Natural killer cell treated with Interleukin-12 subunit alpha and Interleukin-12 subunit beta and Interleukin-15 and Interleukin-18, amount 100 ng/mL, for 72 hours (primary cell): Measurements from ENCODE around the gene MT1B. TPM values are rescaled to one million over a fixed set of nuclear protein-coding genes. Genes with fewer than 3 reads are reported as not detected.
A peak's percentile ranks its signal among the peaks of the same experiment; 100 is the strongest.

ENCODE experiments used
- ATAC-seq, 2 donors: fragments of 150-1000 bp; cut with Tn5 transposase in 1 of 2; sonication (Bioruptor Pico), chemical (Tn5 transposase) in 1 of 2; 2 replicates each; pipeline ENCODE4 v1.10.0; 2021
- DNase-seq: peaks from one replicate; pipeline ENCODE4 v3.0.0; 2022; ENCODE audit warnings: low spot score
- H3K27ac Mint-ChIP-seq, 2 donors: 1 replicate in 1 of 2; 2 replicates in 1 of 2; pipeline ENCODE4 v1.8.0; 2022; ENCODE audit warnings: mixed read lengths in 2 of 2, mild to moderate bottlenecking in 1 of 2, moderate library complexity in 1 of 2
- H3K27me3 Mint-ChIP-seq, 2 donors: 1 replicate in 1 of 2; 2 replicates in 1 of 2; pipeline ENCODE4 v1.8.0; 2022; ENCODE audit warnings: mixed read lengths in 2 of 2
- H3K36me3 Mint-ChIP-seq: one replicate; pipeline ENCODE4 v1.8.0; 2022; ENCODE audit warnings: mixed read lengths
- H3K4me1 Mint-ChIP-seq, 2 donors: 1 replicate in 1 of 2; 2 replicates in 1 of 2; pipeline ENCODE4 v1.8.0; 2022; ENCODE audit warnings: low read depth in 2 of 2, mixed read lengths in 2 of 2, mild to moderate bottlenecking in 1 of 2
- H3K4me3 Mint-ChIP-seq: one replicate; pipeline ENCODE4 v1.8.0; 2022; ENCODE audit warnings: mixed read lengths
- H3K9me3 Mint-ChIP-seq: 2 replicates; pipeline ENCODE4 v1.8.0; 2022; ENCODE audit warnings: mixed read lengths
- total RNA-seq, 2 donors: library from RNA; stranded (reverse); gene quantifications; one replicate each; pipeline ENCODE4 v1.2.3, GENCODE V29; 2022

Gene MT1B
- total RNA-seq: not detected

DNA sequence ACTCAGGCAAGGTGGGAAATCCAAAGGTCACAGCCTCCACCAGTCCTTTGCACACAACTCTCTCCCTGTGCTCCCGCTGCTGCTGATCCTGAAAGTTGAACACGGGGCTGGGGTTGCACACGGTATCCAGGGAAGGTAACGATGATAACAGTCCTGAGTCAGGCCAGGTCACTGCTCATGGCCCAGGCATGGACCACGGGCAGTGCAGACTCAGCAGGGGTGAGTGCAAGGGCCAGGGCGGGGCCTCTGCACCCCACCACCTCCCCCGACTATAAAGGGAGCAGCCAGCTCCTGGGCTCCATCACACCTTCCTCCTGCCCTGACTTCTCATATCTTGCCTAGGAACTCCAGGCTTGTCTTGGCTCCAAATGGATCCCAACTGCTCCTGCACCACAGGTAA lies at the start of gene MT1B:
MT1B (plus strand) TSS at position 301 of the 400 bp plus-strand sequence; CDS start at position 369, 68 bp downstream.
- ATAC-seq: no peak
- H3K36me3 Mint-ChIP-seq: no peaks in the 10 kb centered on the region
- no peak within 1 kb of the TSS for H3K4me3 Mint-ChIP-seq
- H3K4me1 Mint-ChIP-seq: no peaks in the 10 kb centered on the region
- no peaks in the 10 kb centered on the region for H3K9me3 Mint-ChIP-seq
- H3K27me3 Mint-ChIP-seq: peaks cover 8 to 15% of the 10 kb centered on the region in 2 donors
- DNase-seq: no peak
- no peak within 1 kb of the TSS for H3K27ac Mint-ChIP-seq

DNA sequence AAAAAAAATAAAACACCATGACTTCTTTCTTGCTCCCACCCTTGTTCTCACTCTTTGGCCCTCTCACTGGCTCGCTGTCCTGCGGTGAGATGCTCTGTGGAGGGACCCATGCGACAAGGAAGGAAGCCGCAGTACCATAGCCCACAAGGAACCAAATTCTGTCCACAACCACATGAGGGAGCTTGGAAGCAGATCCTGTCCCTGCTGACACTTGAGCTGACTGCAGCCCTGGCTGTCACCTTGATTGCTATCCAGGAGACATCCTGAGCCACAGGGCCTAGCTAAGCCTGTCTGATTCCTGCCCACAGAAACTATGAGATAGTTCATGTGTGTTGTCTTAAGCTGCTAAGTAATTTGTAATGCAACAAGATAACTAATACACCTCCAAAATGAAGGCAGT lies 48.1 kb upstream of the MT1B start:
- Mint-ChIP-seq H3K36me3 (no peaks in the 10 kb centered on the region), H3K27ac (no peak overlapping the region), H3K9me3 (no peaks in the 10 kb centered on the region), H3K27me3 (peaks cover 6 to 15% of the 10 kb centered on the region in 2 donors), H3K4me3 (no peak overlapping the region), H3K4me1 (peaks cover 27 to 34% of the 10 kb centered on the region in 2 donors)
- no peak for ATAC-seq
- DNase-seq: no peak

DNA sequence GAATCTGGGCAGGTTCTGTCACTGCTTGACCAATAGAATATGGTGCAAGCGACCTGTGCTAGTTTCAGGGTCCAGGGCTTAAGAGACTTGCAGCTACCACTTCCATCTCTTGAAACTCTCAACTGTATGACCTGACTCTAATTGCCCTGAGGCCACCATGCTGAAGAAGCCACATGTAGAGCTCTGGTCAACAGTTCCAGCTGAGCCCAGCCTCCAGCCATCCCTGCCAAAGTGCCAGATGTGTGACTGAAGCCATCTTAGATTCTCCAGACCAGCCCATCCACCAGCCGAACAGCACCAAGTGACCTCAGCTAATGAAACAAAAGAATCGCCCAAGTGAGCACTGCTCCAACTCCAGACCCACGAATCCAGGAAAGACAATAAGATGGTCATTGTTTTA lies 46.7 kb upstream of the MT1B start:
- Mint-ChIP-seq H3K4me1 (peaks cover 39% of the 10 kb centered on the region in 2 donors), H3K36me3 (peaks cover 4% of the 10 kb centered on the region), H3K27ac (peak overlapping the region in 1 of 2 donors; percentile 97), H3K9me3 (no peaks in the 10 kb centered on the region), H3K4me3 (no peak overlapping the region), H3K27me3 (peaks cover 6 to 14% of the 10 kb centered on the region in 2 donors)
- ATAC-seq (no peak), DNase-seq (no peak)

DNA sequence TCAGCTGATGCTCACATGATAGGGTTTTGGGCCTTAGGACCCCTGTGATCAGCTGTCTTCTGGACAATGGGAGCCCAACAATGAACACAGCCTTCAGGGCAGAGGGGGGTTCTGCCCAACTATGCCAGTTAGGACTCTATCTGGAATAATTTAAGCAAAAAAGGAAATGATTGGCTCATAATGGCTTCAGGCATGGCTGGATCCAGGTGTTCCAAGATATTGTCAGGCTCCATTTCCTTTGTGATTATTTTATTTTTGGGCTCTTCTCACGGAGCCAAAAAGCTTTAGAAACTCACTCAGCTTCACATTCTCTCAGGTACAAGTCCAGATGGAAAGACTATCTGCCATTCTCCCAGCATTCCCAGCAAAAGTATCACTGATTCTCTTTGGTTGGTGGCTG lies 46.2 kb upstream of the MT1B start:
- Mint-ChIP-seq H3K27ac (peak overlapping the region; percentile 89 to 97), H3K4me3 (no peak overlapping the region), H3K27me3 (peaks cover 1 to 9% of the 10 kb centered on the region in 2 donors), H3K36me3 (peaks cover 4% of the 10 kb centered on the region), H3K9me3 (no peaks in the 10 kb centered on the region), H3K4me1 (peaks cover 40% of the 10 kb centered on the region in 2 donors)
- ATAC-seq: no peak
- no peak for DNase-seq

DNA sequence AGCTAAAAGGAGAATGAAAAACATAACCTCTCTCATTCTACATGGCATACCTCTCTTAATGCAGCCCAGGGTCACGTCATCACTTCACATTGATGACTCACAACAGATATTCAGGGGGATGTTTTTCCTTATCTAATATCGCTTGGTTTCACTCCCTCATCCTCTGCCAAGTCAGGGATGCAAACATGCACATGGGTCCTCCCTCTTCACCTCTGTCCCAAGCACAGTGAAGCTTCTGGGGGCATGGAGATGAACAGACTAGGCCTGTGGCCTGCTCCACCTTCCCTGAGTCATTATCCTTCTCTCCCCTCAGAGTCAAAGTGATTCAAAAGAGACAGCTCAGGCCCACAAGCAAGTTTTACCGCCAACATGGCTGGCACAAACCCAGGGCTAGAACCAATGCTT lies 45.6 kb upstream of the MT1B start:
- Mint-ChIP-seq H3K4me3 (peak overlapping the region; percentile 70), H3K9me3 (no peaks in the 10 kb centered on the region), H3K27me3 (peaks cover 0 to 3% of the 10 kb centered on the region in 2 donors), H3K36me3 (peaks cover 4% of the 10 kb centered on the region), H3K27ac (peak overlapping the region; percentile 89 to 97), H3K4me1 (peaks cover 44% of the 10 kb centered on the region in 2 donors)
- no peak for ATAC-seq
- DNase-seq: peak; percentile 44

DNA sequence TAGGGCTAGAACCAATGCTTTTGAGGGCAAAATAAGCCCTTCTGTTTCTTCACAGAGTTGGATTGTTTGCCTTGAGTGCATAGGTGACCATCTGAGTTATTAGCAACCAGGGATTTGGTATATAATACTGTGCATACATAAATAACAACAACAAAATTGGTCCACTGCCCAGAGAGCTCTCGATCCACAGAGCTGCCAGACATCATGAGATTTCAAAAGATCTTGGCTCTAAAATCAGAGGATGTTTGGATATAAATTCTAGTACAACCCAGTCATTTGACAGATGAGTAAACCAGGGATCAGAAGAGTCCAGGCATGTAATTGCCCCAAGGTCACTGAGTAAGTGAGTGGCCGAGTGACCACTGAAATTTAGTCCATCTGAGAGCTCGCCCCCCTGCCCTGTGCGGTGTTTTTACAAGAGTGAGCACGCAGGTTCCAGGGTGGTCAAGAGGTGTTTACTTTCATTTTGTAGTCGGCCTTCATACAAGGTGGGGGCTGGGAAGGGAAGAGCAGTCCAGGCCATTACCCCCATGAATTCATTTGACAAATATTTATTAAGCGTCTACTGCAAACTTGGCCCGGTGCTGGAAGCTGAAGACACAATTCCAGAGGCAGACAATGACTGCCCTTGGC lies 45.1 kb upstream of the MT1B start:
- no peaks in the 10 kb centered on the region for H3K9me3 Mint-ChIP-seq
- DNase-seq (peak; percentile 61), ATAC-seq (no peak)
- H3K4me1 Mint-ChIP-seq: peaks cover 49% of the 10 kb centered on the region in 2 donors
- H3K27me3 Mint-ChIP-seq: no peaks in the 10 kb centered on the region
- H3K27ac Mint-ChIP-seq: peak overlapping the region; percentile 89 to 97
- H3K4me3 Mint-ChIP-seq: peak overlapping the region; percentile 70
- peaks cover 4% of the 10 kb centered on the region for H3K36me3 Mint-ChIP-seq

DNA sequence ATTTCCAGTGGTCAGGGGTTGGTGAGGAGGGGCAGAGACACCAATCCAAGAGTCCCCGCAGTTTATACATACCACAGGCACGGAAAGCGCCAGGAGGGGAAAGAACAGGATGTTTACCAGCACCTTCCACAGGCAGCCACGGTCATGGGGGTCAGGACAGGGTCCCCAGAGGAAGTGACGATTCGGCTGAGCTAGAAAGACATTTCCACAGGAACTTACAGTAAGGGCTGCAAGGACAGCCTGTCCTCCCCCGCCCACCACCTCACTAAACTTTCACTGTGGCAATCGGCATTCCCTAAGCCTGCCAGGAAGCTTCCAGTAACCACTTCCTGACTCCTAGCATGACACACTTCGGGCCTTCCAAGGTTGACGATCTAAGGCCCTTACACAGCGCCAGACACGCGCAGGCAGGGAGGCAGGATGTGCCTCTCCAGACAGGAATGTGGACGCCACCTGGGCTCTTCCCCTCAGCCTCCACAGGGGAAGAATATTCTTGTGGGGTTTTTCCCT lies 44.5 kb upstream of the MT1B start:
- ATAC-seq (no peak), DNase-seq (peak; percentile 62)
- Mint-ChIP-seq H3K27ac (peak overlapping the region; percentile 89 to 97), H3K27me3 (no peaks in the 10 kb centered on the region), H3K36me3 (peaks cover 4% of the 10 kb centered on the region), H3K4me3 (peak overlapping the region; percentile 70), H3K9me3 (no peaks in the 10 kb centered on the region), H3K4me1 (peaks cover 49 to 51% of the 10 kb centered on the region in 2 donors)

DNA sequence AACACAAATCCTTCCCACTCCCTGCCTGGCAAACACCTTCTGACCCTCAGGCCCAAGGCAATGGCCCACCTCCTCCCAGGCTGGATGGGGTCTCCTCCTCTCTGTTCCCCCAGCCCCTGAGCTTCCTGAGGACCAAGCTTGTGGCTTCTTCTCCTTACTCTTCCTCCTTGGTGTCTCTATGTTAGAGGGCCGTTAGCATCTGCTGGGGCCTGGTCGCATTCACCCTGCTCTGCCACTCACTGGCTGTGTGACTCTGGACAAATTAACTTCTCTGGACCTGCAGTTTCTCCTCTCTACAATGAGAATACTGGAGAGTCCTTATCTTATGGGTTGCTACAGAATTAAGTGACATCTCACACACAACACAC lies 44.0 kb upstream of the MT1B start:
- ATAC-seq (no peak), DNase-seq (no peak)
- Mint-ChIP-seq H3K27ac (peak overlapping the region; percentile 89 to 97), H3K9me3 (no peaks in the 10 kb centered on the region), H3K27me3 (no peaks in the 10 kb centered on the region), H3K36me3 (peaks cover 4% of the 10 kb centered on the region), H3K4me3 (peak overlapping the region; percentile 97), H3K4me1 (peaks cover 49 to 54% of the 10 kb centered on the region in 2 donors)

DNA sequence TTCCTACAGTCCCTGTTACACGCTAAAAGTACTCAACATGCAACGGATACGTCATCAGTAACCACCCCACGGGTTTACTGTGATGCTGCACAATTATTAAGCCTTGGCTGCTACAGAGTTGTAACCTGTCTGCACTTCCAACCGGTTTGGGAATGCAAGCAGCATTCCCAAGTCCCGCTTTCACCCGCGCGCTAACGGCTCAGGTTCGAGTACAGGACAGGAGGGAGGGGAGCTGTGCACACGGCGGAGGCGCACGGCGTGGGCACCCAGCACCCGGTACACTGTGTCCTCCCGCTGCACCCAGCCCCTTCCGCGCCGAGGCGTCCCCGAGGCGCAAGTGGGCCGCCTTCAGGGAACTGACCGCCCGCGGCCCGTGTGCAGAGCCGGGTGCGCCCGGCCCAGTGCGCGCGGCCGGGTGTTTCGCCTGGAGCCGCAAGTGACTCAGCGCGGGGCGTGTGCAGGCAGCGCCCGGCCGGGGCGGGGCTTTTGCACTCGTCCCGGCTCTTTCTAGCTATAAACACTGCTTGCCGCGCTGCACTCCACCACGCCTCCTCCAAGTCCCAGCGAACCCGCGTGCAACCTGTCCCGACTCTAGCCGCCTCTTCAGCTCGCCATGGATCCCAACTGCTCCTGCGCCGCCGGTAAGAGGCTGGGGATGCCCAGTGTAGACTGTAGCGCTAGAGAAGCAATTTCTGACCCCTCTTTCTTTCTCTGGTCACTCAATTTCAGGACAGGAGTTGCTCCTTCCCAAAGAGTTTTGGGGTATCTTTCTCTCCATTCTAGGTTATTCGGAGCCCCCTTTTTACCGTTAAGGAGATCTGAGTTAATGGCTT lies 43.4 kb upstream of the MT1B start, which contains the start of gene MT2A:
MT2A (plus strand) TSS at position 542 of the 833 bp plus-strand sequence; CDS start at position 614, 72 bp downstream.
- H3K27ac Mint-ChIP-seq: peak within 1 kb of the TSS; percentile 89 to 97

DNA sequence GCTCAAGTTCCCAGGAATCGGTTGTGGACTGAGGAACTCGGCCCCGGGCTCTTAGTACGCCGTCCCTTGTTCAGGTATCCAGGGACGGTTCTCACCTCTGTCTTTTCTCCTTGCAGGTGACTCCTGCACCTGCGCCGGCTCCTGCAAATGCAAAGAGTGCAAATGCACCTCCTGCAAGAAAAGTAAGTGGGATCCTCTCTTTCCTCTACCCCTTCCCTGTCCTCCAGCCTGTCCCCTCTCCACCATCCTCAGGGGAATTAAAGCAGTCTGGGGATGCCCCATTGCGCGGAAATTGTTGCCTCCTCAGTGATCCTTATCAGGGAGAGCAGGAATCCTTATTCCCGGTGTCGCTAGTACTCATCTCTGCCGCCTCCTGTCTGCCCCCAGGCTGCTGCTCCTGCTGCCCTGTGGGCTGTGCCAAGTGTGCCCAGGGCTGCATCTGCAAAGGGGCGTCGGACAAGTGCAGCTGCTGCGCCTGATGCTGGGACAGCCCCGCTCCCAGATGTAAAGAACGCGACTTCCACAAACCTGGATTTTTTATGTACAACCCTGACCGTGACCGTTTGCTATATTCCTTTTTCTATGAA lies 42.7 kb upstream of the MT1B start:
- no peaks in the 10 kb centered on the region for H3K27me3 Mint-ChIP-seq
- peak overlapping the region; percentile 89 to 97 for H3K27ac Mint-ChIP-seq
- H3K4me3 Mint-ChIP-seq: peak overlapping the region; percentile 97
- H3K36me3 Mint-ChIP-seq: peaks cover 4% of the 10 kb centered on the region
- H3K9me3 Mint-ChIP-seq: no peaks in the 10 kb centered on the region
- ATAC-seq (no peak), DNase-seq (no peak)
- H3K4me1 Mint-ChIP-seq: peaks cover 51 to 60% of the 10 kb centered on the region in 2 donors

More for the DNA sequence above, 43.4 kb upstream of the MT1B start, which contains the start of gene MT2A:
- Mint-ChIP-seq H3K27me3 (no peaks in the 10 kb centered on the region), H3K9me3 (no peaks in the 10 kb centered on the region), H3K4me3 (peak within 1 kb of the TSS; percentile 97), H3K4me1 (peaks cover 49 to 56% of the 10 kb centered on the region in 2 donors), H3K36me3 (peaks cover 4% of the 10 kb centered on the region)
- peak; percentile 97 for DNase-seq
- peak; percentile 92 for ATAC-seq

DNA sequence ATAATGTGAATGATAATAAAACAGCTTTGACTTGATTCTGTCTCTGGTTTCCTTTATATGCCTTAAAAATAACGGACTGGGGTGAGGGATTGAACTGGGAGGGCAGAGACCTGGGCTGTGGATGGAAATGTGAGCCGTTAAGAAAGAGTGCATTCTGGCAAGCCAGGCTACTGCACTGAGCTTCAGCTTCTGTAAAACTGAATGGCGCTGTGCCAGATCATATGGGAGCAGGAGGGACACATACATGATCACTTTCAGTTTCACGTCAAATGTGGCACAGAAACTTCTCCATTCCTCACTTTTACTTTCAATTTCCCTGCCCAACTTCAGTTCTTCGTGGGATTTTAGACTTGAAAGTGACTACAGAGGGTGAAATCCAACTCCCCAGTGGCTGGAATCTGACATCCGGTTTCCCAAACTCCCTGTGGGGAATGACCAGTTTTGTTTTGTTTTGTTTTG lies 42.2 kb upstream of the MT1B start:
- ATAC-seq (peak; percentile 32 to 60), DNase-seq (peak; percentile 87)
- peak overlapping the region; percentile 97 for H3K4me3 Mint-ChIP-seq
- no peaks in the 10 kb centered on the region for H3K27me3 Mint-ChIP-seq
- H3K9me3 Mint-ChIP-seq: no peaks in the 10 kb centered on the region
- peak overlapping the region; percentile 89 to 97 for H3K27ac Mint-ChIP-seq
- peaks cover 57 to 65% of the 10 kb centered on the region in 2 donors for H3K4me1 Mint-ChIP-seq
- peaks cover 4% of the 10 kb centered on the region for H3K36me3 Mint-ChIP-seq

DNA sequence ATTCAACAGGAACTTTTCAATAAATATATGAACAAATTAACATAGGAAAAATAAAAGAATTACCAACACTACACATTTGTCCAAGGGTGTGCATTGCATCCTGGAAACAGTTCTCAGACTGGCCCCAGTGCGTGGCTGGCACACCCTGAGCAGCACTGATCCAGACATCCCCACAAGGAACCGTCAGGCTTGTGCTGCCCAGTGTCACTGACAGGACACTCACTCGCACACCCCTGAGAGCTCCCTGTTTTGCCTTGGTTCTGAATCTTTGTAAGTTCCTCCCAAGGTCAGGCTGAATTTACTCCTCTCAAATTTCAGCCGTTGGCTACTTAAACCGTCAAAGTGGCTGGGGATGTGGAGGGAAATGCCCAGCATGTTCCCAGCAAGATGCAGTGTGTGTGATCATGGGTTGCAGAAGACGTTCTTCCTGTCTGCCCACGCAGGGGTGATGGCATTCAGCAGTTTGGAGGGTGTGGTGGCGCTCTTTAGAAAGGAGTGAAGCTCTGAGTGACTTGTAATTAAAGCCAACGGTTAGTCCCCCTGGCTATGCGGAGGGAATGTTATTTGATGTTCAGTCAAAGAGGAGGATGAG lies 41.6 kb upstream of the MT1B start:
- ATAC-seq (peak; percentile 59 to 77), DNase-seq (peak; percentile 93)
- peak overlapping the region; percentile 97 for H3K4me3 Mint-ChIP-seq
- H3K9me3 Mint-ChIP-seq: no peaks in the 10 kb centered on the region
- H3K4me1 Mint-ChIP-seq: peaks cover 62 to 69% of the 10 kb centered on the region in 2 donors
- no peaks in the 10 kb centered on the region for H3K27me3 Mint-ChIP-seq
- peaks cover 4% of the 10 kb centered on the region for H3K36me3 Mint-ChIP-seq
- H3K27ac Mint-ChIP-seq: peak overlapping the region; percentile 89 to 97

DNA sequence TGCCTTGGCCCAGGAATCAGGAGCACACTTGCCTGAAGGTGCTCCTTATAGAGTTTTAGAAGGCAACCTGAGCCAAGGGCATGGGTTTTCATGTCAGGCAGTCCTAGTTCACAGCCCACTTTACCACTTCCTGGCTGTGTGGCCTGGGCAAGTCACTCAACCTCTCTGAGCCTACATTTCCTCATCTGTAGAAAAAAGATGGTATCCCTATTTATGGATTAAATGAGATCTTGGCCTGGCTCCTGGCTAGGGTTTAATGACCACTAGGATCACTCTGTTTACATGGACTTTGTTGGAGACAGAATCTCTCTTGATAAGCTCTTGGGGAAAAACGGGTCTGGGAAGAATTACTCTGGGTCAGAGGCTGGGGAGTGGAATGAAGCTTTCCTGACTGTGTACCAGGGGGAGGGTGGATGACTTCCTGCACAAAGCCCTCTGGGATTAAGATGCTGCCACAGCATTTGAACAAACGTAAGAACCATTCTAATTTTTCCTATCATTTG lies 41.0 kb upstream of the MT1B start:
- ATAC-seq (peak in 1 of 2 donors; percentile 41), DNase-seq (no peak)
- peaks cover 4% of the 10 kb centered on the region for H3K36me3 Mint-ChIP-seq
- no peaks in the 10 kb centered on the region for H3K9me3 Mint-ChIP-seq
- no peaks in the 10 kb centered on the region for H3K27me3 Mint-ChIP-seq
- peaks cover 68 to 70% of the 10 kb centered on the region in 2 donors for H3K4me1 Mint-ChIP-seq
- peak overlapping the region; percentile 97 for H3K4me3 Mint-ChIP-seq
- H3K27ac Mint-ChIP-seq: peak overlapping the region; percentile 89 to 97
